PFSK-1 (cell line): ENCODE data around the gene SEMA6A.

Experiments used
- FOXP2 ChIP-seq: optimal IDR thresholded peaks from 2 replicates; pipeline ENCODE3; 2011; ENCODE audit warnings: borderline replicate concordance, control low read depth, inconsistent platforms; ENCODE audit not compliant: insufficient read depth; ENCODE audit errors: extremely low read length, extremely low read depth
- POLR2AphosphoS5 ChIP-seq: IDR thresholded peaks from 2 replicates; pipeline ENCODE4 v1.6.1; 2012; ENCODE audit warnings: low read depth, mild to moderate bottlenecking, control low read depth, low read length, moderate library complexity
- REST ChIP-seq, 2 experiments: IDR thresholded peaks; 2 replicates each; pipeline versions ENCODE4 v1.6.1 to v1.8.0; 2011 to 2012; ENCODE audit warnings: low read depth in 2 of 2, low read length in 2 of 2, control low read depth in 1 of 2, inconsistent platforms in 1 of 2, mild to moderate bottlenecking in 1 of 2, moderate library complexity in 1 of 2; ENCODE audit not compliant: insufficient read depth in 1 of 2
- SIN3A ChIP-seq: IDR thresholded peaks from 2 replicates; pipeline ENCODE4 v1.6.1; 2012; ENCODE audit warnings: mild to moderate bottlenecking, low read length, moderate library complexity, borderline replicate concordance; ENCODE audit not compliant: insufficient read depth
- TAF1 ChIP-seq: IDR thresholded peaks from 2 replicates; pipeline ENCODE4 v1.6.1; 2012; ENCODE audit warnings: low read length, control low read depth, borderline replicate concordance; ENCODE audit not compliant: insufficient read depth

Gene SEMA6A

GRCh38 chr5:116529615-116530014, 45.0 kb downstream of the SEMA6A start:
- TF ChIP-seq SIN3A (no peak), REST (IDR thresholded peaks at IDR 0.05; ENCODE audit: insufficient read depth in 1 of 2, low read depth in 2 of 2, low read length in 2 of 2) (no peak), TAF1 (no peak), POLR2AphosphoS5 (no peak), FOXP2 (no peak)

- TF ChIP-seq SIN3A, result no peak
- no peak for TF ChIP-seq REST (IDR thresholded peaks at IDR 0.05; ENCODE audit: insufficient read depth in 1 of 2, low read depth in 2 of 2, low read length in 2 of 2)
- no peak for TF ChIP-seq POLR2AphosphoS5
- TF ChIP-seq TAF1, result no peak
- no peak for TF ChIP-seq FOXP2
Observed at GRCh38 chr5:116528519-116529234, 45.9 kb downstream of the SEMA6A start.

GRCh38 chr5:116527582-116527981, 47.0 kb downstream of the SEMA6A start:
- TF ChIP-seq TAF1, result no peak
- no peak for TF ChIP-seq SIN3A
- no peak for TF ChIP-seq POLR2AphosphoS5
- no peak for TF ChIP-seq REST (IDR thresholded peaks at IDR 0.05; ENCODE audit: insufficient read depth in 1 of 2, low read depth in 2 of 2, low read length in 2 of 2)
- no peak for TF ChIP-seq FOXP2

GRCh38 chr5:116525674-116526073, 48.9 kb downstream of the SEMA6A start:
- TF ChIP-seq REST (IDR thresholded peaks at IDR 0.05; ENCODE audit: insufficient read depth in 1 of 2, low read depth in 2 of 2, low read length in 2 of 2) (no peak), SIN3A (no peak), TAF1 (no peak), FOXP2 (no peak), POLR2AphosphoS5 (no peak)
